Fibroblast of peridontal ligament (primary cell): Measurements from ENCODE around the gene SCUBE1.

ENCODE experiments used
- DNase-seq: peaks from one replicate; pipeline ENCODE4 v3.0.0-alpha.2; 2010; ENCODE audit errors: extremely low read depth

Gene SCUBE1

DNA sequence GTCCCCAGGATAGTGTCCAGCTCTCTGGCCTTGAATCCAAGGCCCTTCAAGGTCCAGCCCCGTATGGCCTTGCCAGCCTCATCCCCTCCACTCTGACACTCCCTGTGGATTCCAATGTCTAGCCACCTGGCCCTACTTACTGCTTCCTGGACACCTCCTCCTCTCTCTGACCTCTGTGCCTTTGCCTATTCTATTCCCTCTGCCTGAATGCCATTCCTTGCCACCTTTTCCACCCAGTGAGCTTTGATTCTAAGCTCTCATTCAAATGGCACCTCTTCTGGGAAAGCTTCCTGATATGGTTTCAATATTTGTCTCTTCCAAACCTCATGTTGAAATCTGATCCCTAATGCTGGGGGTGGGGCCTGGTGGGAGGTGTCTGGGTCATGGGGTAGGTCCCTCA is 124.4 kb downstream of the SCUBE1 start:
- no peak for DNase-seq

DNA sequence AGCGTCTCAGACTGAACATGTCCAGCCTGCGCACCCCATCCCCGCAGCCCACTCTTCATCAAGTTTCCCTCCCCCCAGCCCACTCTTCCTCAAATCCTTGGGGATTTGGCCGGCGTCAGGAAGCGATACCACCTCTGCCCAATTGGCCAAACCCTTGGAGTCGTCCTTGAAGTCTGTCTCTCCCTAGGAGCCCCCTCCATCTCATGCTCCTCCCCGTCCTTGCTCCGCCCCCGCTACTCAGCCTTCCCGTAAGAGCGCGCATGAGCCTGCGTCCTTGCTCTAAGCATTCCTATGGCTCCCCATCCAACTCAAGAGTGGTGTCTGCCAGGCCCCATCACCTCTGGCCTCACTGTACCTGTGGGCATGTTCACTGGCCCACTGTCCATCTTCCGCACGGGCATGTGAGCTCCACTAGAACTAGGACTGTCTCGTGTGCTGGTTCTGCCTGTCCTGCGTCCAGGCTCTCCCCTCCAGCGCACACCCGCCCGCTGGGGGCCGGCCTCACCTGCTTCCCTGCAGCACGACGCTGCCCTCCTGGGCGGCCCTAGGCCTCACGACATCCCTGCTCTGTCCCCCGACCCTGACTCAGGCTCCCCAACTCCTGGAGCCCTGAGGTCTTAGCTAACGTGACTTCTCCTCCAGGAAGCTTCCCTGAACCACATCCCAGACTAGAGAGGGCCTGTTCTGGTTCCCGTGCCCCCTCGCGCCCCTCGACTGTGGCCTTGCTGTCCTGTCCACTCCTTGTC is 125.7 kb downstream of the SCUBE1 start:
- DNase-seq = no peak

DNA sequence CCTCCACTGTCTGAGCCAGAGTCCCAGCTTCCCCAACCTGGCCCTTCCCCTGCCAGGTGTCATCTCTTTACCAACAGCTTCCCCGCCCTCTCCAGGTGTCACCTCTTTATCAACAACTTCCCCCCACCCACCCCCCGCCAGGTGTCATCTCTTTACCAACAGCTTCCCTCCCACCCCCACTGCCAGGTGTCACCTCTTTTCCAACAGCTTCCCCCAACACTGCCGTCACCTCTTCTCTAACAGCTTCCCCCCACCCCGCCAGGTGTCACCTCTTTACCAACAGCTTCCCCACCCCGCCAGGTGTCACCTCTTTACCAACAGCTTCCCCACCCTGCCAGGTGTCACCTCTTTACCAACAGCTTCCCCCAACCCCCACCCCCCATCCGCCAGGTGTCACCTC is 126.4 kb downstream of the SCUBE1 start:
- DNase-seq = no peak

DNA sequence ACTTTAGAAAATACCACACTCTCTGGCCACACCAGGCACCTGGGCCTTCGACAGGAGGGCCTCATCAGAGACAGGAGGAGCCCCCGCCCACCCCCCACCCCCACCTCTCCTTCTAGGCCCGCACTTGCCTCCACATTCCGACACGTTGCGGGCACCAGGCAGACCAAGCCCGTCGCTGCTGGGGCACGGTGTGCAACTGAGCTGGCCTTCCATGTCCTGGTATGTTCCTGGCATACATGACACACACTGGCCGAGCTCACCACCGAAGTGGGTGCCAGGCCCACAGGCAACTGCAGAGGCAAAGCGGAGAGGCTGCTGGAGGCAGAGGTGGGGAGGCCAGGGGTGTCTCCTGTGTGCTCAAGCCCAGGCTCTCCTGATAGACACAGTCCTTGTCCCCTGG is 129.2 kb downstream of the SCUBE1 start:
- DNase-seq = no peak

DNA sequence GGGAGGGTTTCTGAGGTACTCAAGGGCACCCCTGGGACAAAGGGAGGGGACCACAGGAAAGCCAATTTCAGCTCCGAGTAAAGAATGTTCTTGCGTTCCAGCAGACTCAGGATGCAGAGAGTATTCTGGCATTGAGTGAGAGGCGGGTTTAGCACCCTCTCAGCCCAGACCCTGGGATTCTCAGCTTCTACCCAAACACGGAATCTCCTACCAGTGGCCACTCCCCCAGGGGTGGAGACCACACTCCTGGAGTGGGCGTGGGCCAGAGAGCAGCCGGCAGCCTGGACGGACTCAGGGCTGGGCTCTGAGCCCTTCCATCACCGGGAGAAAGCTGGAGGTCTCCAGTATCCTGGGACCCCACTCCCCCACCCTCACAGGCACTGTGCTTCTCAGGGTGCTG is 130.1 kb downstream of the SCUBE1 start:
- no peak for DNase-seq

DNA sequence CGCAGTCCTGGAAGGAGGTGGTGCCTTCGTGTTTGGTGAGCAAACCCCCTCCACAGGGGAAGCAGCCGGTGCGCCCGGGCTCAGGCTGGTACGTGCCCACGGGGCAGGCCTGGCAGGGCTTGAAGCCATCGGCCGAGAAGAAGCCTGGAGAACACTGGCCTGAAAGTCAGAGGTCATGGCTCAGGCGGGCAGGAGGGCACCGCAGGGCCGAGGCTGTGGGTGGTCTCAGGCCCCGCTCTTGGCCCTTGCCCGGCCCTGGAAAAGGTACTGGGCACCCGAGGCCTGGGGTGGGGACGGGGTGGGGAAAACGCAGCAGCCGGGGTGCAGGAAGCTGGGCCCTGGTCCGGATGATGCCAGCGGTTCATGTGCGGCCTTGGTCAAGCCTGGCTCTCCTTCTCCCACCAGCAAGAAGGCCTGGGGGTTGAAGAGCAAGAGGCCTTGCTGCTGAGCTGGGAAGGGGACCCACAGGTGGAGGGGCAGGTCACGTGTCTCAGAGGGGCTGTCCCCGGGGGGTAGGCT is 130.7 kb downstream of the SCUBE1 start:
- DNase-seq = no peak

DNA sequence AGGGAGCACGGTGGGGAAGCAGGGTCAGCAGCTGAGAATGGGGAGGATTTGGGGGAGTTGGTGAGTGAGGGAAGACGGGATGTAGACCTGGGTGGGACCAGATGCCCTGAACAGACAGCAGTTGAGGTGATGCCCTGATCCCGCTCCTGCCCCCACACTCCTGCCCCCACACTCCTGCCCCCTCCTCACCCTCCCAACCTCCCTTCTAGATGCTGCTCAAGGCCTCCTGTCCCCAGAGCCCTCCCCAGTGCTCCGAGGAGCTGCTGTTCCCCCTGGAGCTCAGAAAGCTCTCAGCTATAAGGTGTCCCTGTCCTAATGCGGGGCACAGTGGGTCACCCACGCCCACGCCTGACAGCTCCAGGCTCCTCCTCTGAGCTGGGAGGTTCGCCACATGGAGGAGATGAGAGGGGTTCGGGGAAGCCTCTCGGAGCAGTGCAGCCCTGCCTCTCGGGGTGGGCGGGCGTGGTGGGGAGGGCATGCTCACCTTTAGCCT is 131.2 kb downstream of the SCUBE1 start:
- DNase-seq = no peak

DNA sequence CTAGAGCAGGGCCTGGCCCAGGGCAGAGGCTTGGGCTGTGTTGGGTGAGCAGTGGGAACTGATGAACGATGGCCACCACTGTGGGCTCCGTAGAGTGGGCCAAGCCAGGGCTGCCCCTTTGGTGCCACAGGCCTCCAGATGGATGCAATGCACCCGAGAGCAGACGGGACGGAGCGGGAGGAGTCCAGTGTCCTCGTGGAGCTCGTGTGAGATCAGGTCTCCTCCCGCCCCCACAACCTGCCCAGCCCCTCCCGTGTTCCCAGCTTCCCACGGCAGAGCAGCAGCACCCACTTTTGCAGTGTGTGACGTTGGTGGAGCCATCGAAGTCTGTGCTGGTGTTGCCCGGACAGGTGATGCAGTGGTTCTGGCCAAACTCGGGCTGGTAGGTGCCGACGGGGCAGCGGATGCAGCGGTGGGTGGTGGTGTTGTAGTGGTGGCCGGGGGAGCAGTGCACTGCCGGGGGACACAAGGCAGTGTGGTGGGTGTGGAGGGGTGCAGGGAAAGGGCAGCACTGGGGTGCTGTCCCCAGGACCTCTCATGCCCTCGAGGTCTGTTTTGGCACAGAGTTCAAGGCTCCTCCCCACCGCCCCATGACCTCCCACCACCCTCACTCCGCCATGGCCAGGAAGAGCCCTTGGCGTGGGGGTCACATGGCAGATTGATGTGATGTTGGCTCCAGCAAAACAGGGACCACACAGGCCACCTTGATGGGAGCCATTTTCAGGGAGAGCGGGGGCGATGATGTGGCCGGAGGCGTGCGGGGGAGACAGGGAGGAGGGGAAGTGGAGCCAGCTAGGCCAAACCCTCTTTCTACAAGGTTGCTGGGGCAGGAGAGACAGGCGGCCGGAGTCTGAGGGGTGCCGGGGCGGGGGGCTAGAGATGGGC is 132.3 kb downstream of the SCUBE1 start:
- no peak for DNase-seq

DNA sequence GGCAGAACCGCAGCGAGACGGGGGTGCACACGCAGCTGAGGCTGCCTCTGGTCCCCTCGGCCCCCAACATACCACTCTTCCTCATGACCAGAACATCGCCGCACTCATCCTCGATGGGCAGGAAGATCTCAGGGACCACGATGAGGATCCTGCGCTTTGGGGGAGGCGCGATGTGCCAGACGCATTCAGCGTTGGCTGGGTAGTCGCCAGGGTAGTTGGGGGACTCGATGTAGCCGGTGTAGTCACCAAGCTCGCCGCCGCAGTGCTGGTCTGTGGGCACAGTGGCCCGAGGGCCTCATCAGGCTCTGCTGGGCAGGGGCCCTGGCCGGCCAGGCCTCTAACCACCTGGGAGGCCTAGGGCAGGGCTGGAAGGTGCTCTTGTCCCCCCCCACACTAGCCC is 133.2 kb downstream of the SCUBE1 start:
- no peak for DNase-seq

DNA sequence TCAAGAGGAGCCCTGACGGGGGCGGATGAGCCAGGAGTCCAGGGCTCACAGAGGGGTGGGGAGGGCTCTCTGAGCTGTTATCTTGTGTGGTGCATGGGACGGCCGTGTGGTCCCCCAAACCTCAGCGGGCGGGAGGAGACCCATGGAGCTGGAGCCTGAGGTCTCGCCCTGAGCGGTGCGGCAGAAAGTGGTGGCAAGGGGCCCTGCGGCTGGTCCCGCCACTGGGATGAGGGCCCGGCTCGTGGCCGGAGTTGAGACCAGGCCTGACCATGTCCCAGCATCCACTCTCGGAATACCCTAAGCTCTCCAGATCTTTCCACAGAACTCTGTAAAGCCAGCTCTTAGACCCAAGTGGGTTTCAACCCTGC is 133.7 kb downstream of the SCUBE1 start:
- no peak for DNase-seq

DNA sequence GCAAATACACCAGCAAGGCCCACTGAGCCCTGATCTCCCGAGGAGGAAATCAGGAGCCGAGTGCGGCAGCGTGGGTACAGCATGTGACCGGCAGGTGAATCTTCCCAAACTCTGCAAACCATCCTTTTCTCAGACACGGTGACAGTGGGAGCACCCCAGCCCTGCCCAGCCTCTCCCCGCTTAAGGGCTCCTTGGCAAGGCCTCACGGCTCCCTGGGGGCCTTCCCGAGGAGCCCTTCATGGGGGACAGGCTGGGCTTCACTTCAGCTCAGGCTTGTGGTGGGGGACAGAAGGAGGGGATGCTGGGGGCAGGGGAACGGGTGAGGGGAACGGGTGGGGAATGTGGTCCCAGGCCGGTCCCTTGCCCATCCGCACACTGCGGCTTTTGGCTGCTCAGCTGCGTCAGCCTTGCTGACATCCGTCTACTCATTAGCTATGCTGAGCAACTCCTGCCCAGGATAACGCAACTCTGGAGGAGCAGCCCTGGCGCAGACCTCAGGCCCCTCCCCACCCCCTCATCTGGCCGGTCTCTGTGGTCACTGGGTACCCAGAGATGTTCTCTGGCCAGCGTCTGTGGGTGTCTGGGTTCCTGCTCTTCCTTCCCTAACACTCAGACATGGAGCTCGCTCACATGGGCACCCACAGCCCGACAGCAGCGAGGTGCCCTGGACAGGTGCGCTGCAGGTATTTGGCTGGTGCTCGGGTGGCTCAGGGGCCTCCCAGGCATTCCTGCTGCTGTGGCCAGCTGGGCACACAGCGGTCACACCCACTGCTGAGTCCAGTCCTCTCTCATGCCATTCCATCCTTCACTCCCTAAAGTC is 134.3 kb downstream of the SCUBE1 start:
- DNase-seq = no peak

DNA sequence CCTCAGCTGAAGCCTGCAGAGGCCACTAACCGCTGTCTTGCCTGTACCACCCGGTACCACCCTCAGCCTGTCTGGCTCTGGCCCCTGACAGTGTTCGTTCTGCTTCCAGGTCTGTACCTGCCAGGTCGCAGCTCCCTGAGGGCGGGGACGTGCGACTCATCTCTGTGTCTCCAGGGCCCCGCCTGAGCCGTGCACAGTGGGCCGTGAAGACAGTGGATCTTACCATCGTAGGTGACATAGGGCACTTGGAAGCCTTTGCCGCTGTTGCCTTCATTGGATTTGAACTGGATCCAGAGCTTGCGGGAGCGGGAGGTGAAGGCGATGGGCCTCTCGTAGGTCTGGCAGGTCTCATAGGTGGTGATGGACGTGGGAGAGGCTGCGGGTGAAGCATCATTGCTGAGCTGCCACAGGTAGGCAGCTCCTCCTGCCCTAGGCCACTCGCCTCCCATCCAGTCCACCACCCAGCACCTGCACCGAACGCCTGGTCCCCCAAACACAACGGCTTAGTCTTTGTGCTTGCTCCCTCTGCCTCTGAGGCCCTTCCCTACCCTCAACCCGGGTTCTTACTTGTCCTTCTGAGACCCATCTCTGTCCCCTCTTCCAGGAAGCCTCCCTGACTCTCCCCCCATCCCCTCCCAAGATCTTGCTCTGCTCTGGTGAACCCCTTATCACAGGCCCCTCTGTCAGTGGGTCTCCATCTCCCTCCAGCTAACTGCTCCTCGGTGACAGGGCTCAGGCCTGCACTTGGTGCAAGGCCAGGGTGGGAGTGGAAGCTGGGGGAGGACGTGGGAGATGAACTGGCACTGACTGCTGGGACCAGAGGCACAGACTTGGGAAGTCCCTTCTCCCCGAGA is 135.1 kb downstream of the SCUBE1 start:
- no peak for DNase-seq

DNA sequence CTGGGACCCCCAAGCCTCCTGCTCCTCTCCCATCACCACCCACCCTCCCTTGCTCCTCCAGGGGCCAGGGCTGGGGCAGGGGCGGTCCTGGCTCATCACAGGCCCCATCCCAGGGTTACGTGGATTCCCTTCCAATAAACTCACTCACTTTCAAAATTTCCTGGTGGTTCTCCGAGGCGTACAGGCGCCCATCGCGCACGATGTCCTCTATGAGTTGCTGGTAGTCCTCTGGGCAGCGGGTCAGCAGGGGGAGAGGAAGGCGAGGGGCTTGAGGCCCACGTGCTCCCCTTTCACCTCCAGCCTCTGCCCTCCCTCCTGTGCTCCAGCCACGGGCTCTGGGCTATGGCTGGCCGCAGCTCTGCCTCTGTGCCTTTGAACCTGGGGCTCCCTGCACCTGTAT is 135.8 kb downstream of the SCUBE1 start:
- DNase-seq = no peak

DNA sequence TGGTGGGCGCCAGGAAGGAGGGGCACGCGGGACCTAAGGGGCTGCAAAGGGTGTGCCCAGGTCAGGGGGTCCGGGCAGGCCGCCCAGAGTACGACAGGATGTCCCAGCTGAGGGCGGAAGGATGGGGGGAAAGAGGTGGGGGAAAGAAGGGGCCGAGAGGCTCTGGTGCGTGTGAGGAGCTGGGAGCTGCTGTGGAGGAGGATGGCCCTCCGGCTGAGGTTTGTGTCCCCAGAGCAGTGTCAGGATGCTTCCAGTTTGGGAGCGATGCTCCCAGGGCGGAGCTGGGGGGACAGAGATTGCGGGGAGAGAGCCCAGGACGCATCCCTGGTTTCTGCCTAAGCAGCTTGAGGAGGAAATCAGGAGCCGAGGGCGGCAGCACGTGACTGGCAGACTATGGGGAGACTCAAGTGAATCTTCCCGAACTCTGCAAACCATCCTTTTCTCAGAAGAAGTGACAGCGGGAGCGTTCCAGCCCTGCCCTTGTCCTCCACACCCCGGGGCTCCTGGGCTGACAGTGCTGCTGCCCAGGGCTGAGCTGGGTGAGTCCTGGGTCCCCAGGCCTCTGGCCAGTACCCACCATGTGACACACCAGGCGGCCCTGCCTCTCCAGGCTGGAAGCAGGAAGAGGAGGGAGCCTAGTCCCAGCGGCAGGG is 136.5 kb downstream of the SCUBE1 start:
- DNase-seq = no peak

DNA sequence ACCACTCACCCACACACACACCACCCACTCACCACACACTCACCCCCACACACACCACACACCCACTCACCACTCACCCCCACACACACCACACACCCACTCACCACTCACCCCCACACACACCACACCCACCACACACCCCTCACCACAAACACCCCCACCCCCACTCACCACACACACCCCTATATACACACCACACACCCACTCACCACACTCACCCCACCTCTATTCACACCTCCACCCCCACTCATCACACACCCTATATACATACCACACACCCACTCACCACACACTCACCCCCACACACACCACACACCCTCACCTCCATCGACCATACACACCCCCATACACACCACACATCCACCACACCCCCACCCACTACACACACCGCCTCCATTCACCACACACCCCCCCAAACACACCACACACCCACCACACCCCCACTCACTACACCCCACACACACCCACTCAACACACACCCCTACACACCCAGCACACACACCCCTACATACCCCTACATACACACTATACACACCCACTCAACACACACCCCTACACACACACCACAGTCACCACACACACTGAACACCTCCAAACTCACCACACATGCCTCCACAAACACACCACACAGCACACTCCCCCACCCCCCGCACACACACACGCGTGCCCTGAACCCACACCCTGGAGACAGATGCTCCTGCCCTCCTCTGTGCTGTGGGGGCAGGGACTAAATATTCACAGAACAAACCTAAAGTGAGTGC is 137.2 kb downstream of the SCUBE1 start:
- DNase-seq = no peak

DNA sequence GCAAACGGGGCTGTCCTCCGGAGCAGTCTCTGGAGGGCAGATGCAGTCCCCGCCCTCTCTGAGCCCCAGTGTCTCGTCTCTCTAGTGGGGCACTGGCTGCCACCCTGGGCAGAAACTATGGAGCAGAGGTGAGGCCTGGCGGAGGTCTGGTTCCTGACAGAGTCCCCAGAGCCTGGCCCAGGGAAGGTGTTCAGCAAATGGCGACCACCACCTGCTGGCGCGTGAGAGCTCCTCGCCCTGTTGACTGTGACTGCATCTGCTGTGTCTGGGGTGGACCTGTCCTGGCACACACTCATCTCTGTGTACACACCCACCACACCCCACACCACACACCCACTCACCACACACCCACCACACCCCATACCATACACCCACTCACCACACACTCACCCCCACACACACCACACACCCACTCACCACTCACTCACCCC is 137.9 kb downstream of the SCUBE1 start:
- DNase-seq = no peak

DNA sequence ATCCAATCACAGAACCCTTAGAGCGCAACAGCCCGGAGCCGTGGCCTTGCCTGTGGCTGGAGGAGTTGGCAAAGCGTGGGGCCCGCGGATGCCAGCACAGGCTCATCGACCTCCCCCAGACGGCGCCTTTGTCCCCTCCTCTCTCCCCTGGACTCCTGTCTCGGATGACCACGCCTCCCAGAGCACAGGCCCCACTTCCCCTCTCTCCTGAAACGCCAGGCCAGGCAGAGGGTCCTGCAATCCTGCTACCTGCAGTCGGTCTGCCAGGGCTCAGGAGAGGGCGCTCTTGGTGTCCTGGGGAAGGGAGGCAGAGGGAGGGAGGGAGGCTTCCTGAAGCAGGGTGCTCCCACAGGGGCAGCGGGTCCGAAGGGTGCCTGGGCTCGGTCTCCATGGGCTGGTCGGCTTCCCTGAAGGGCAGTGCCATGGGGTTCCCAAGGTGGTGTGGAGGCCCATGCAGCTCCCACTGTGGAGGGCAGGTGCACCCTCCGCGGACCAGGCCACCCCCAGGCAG is 139.6 kb downstream of the SCUBE1 start:
- no peak for DNase-seq

DNA sequence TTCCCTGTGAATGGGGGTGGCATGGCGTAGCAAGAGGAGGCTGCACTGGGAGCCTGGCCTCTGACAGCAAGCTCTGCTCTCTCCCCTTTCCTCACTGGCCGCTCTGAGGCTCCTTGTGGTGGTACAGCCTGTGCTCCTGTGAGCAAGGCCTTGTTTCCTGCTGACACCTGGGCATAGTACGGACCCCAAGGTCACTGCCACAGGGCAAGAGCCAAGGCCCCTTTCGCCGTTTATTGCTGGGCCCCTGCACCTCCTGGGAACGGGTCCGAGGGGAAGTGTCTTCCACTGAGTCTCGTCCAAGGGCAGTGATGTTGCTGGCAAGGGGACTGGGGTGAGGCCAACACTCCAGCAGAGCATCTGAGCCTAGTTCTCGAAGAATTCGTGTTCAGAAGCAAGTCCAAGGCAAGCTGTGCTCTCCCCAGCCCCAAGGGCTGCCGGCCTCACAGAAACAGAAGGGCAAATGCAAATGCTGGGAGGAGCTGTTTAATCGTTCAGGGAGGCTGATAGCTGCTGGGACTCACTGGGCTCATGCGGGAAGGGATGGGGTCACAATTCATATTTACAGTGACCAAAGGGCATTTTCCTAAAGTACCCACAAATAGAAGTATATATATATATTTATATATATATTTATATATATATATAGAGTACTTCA is 140.3 kb downstream of the SCUBE1 start:
- no peak for DNase-seq

DNA sequence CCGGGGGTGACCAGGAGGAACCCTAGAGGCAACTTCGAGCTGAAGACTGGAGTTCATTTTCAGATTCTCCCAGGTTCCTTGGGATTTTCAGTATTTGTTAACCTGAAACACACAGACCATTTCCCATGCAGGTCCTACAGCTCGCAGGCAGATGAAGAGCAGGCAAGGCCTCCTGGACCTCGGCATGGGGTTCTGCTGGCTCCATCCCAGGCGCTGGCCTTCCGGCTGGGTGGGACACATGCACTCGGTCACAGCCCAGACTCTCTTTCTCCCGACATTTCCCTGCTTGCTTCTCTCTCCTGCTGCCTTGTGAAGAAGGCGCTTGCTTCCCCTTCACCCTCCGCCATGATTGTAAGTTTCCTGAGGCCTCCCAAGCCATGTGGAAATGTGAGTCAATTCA is 140.8 kb downstream of the SCUBE1 start:
- DNase-seq = no peak
